ENCODE data around the gene TAGLN3.

TAGLN3 gene

GRCh38 chr3:112046599-112046998 is 47.9 kb downstream of the TAGLN3 start:
- Histone ChIP-seq H3K79me2 (ENCODE audit: low read length) (no peaks in the 10 kb centered on the region), H3K9ac (ENCODE audit: low read length) (no peak overlapping the region), H3K36me3 (replicated peaks; ENCODE audit: low read depth, low read length) (no peaks in the 10 kb centered on the region), H3K4me1 (ENCODE audit: low read length) (peaks cover 8% of the 10 kb centered on the region; the same call in 1 of the 2 replicates), H3K27me3 (ENCODE audit: low read depth, low read length) (no peaks in the 10 kb centered on the region), H3K9me3 (ENCODE audit: insufficient read depth, low read length) (no peaks in the 10 kb centered on the region), H3K4me2 (ENCODE audit: low read length) (no peak overlapping the region), H3K27ac (ENCODE audit: low read length) (no peak overlapping the region), H4K20me1 (ENCODE audit: insufficient read depth, low read length) (no peaks in the 10 kb centered on the region), H3K4me3 (ENCODE audit: low read length) (no peak overlapping the region), H2AFZ (ENCODE audit: low read depth, low read length) (no peak overlapping the region)
- no peak for TF ChIP-seq CTCF (IDR thresholded peaks at IDR 0.05; ENCODE audit: low read depth, low read length)
- no peak for TF ChIP-seq EZH2phosphoT487 (IDR thresholded peaks at IDR 0.05; ENCODE audit: low read depth)

- no peak overlapping the region for H3K27ac ChIP-seq (ENCODE audit: low read length)
- H3K79me2 ChIP-seq (ENCODE audit: low read length) = no peaks in the 10 kb centered on the region
- no peaks in the 10 kb centered on the region; the same call in 1 of the 2 replicates for H3K27me3 ChIP-seq (ENCODE audit: low read depth, low read length)
- H3K9ac ChIP-seq (ENCODE audit: low read length) = no peak overlapping the region
- H3K4me2 ChIP-seq (ENCODE audit: low read length) = no peak overlapping the region
- H3K9me3 ChIP-seq (ENCODE audit: insufficient read depth, low read length) = no peaks in the 10 kb centered on the region
- no peak for TF ChIP-seq CTCF (IDR thresholded peaks at IDR 0.05; ENCODE audit: low read depth, low read length)
- no peak for TF ChIP-seq EZH2phosphoT487 (IDR thresholded peaks at IDR 0.05; ENCODE audit: low read depth)
- 0 out of 2 replicates have a peak overlapping the region, but pooled peaks have one; percentile 7 for H2AFZ ChIP-seq (ENCODE audit: low read depth, low read length)
- H3K4me3 ChIP-seq (ENCODE audit: low read length) = no peak overlapping the region
- H4K20me1 ChIP-seq (ENCODE audit: insufficient read depth, low read length) = no peaks in the 10 kb centered on the region
- H3K4me1 ChIP-seq (ENCODE audit: low read length) = peaks cover 8% of the 10 kb centered on the region; the same call in 1 of the 2 replicates
- no peaks in the 10 kb centered on the region for H3K36me3 ChIP-seq (replicated peaks; ENCODE audit: low read depth, low read length)
Measured at GRCh38 chr3:112047264-112047663, 48.5 kb downstream of the TAGLN3 start.

- no peaks in the 10 kb centered on the region for H4K20me1 ChIP-seq (ENCODE audit: insufficient read depth, low read length)
- no peak overlapping the region for H3K4me3 ChIP-seq (ENCODE audit: low read length)
- no peak for TF ChIP-seq EZH2phosphoT487 (IDR thresholded peaks at IDR 0.05; ENCODE audit: low read depth)
- no peak for TF ChIP-seq CTCF (IDR thresholded peaks at IDR 0.05; ENCODE audit: low read depth, low read length)
- no peak overlapping the region for H3K9ac ChIP-seq (ENCODE audit: low read length)
- no peak overlapping the region for H2AFZ ChIP-seq (ENCODE audit: low read depth, low read length)
- no peaks in the 10 kb centered on the region for H3K79me2 ChIP-seq (ENCODE audit: low read length)
- no peak overlapping the region for H3K4me2 ChIP-seq (ENCODE audit: low read length)
- no peaks in the 10 kb centered on the region for H3K36me3 ChIP-seq (replicated peaks; ENCODE audit: low read depth, low read length)
- peaks cover 9% of the 10 kb centered on the region for H3K27me3 ChIP-seq (ENCODE audit: low read depth, low read length)
- no peaks in the 10 kb centered on the region for H3K9me3 ChIP-seq (ENCODE audit: insufficient read depth, low read length)
- H3K4me1 ChIP-seq (ENCODE audit: low read length) = peaks cover 3% of the 10 kb centered on the region; the same call in 1 of the 2 replicates
- no peak overlapping the region for H3K27ac ChIP-seq (ENCODE audit: low read length)
Measured at GRCh38 chr3:112048911-112049310, 50.2 kb downstream of the TAGLN3 start.

- Histone ChIP-seq H4K20me1 (ENCODE audit: insufficient read depth, low read length) (no peaks in the 10 kb centered on the region), H2AFZ (ENCODE audit: low read depth, low read length) (no peak overlapping the region), H3K79me2 (ENCODE audit: low read length) (no peaks in the 10 kb centered on the region), H3K36me3 (replicated peaks; ENCODE audit: low read depth, low read length) (no peaks in the 10 kb centered on the region), H3K4me1 (ENCODE audit: low read length) (no peaks in the 10 kb centered on the region), H3K27me3 (ENCODE audit: low read depth, low read length) (peaks cover 9% of the 10 kb centered on the region), H3K4me2 (ENCODE audit: low read length) (no peak overlapping the region), H3K4me3 (ENCODE audit: low read length) (no peak overlapping the region), H3K9me3 (ENCODE audit: insufficient read depth, low read length) (no peaks in the 10 kb centered on the region), H3K27ac (ENCODE audit: low read length) (no peak overlapping the region), H3K9ac (ENCODE audit: low read length) (no peak overlapping the region)
- TF ChIP-seq EZH2phosphoT487 (IDR thresholded peaks at IDR 0.05; ENCODE audit: low read depth) (no peak), CTCF (IDR thresholded peaks at IDR 0.05; ENCODE audit: low read depth, low read length) (no peak)
Measured at GRCh38 chr3:112053229-112053628, 54.5 kb downstream of the TAGLN3 start.

Data from OCI-LY3 (cell line).